WTC11 (cell line): Measurements from ENCODE around the gene MTF2. TPM values are rescaled to one million over a fixed set of nuclear protein-coding genes. Genes with fewer than 3 reads are reported as not detected.

ENCODE experiments used
- ATAC-seq: fragments of 200-7000 bp; cut with Tn5 transposase; 2 replicates; pipeline ENCODE4 v1.10.0; 2021; ENCODE audit warnings: mild to moderate bottlenecking, moderate library complexity
- CTCF ChIA-PET: fragments of 300-600 bp; sonication (Branson Sonifier 250); formaldehyde crosslinking; loops from one replicate; lab custom pipeline; 2021; ENCODE audit warnings: antibody characterized with exemption; lab: Charles Lee
- POLR2A ChIA-PET: fragments of 350-600 bp; sonication (Branson Sonifier 250); formaldehyde crosslinking; loops from one replicate; lab custom pipeline; 2021; ENCODE audit warnings: antibody characterized with exemption; lab: Charles Lee
- DNase-seq: peaks from one replicate; pipeline ENCODE4 v3.0.0; 2021; ENCODE audit warnings: low spot score
- H3K27ac Mint-ChIP-seq: 2 replicates; pipeline ENCODE4 v1.8.0; 2021; ENCODE audit warnings: mixed read lengths
- H3K27me3 Mint-ChIP-seq: 2 replicates; pipeline ENCODE4 v1.8.0; 2021; ENCODE audit warnings: low read depth, mild to moderate bottlenecking, moderate library complexity, mixed read lengths
- H3K36me3 Mint-ChIP-seq: 2 replicates; pipeline ENCODE4 v1.8.0; 2021; ENCODE audit warnings: mixed read lengths
- H3K4me1 Mint-ChIP-seq: 2 replicates; pipeline ENCODE4 v1.8.0; 2022; ENCODE audit warnings: mixed read lengths
- H3K4me3 Mint-ChIP-seq: 2 replicates; pipeline ENCODE4 v1.8.0; 2021; ENCODE audit warnings: mild to moderate bottlenecking, moderate library complexity, mixed read lengths
- H3K9me3 Mint-ChIP-seq: 2 replicates; pipeline ENCODE4 v1.8.0; 2021; ENCODE audit warnings: mixed read lengths
- AR ChIP-seq: fragments of 250-450 bp; sonication (Bioruptor Pico); IDR thresholded peaks from 2 replicates; pipeline ENCODE4 v1.9.0; 2021; ENCODE audit warnings: mild to moderate bottlenecking
- ATF2 ChIP-seq: sonication (generic); formaldehyde crosslinking; IDR thresholded peaks from 2 replicates; pipeline ENCODE4 v1.8.1; 2022; ENCODE audit warnings: low read depth, missing genetic modification reagents, borderline replicate concordance
- CBFB ChIP-seq: sonication (generic); formaldehyde crosslinking; IDR thresholded peaks from 2 replicates; pipeline ENCODE4 v1.8.1; 2022; ENCODE audit warnings: mild to moderate bottlenecking, low read depth, missing genetic modification reagents
- ELF4 ChIP-seq: sonication (generic); formaldehyde crosslinking; IDR thresholded peaks from 2 replicates; pipeline ENCODE4 v1.8.1; 2022; ENCODE audit warnings: low read depth, mild to moderate bottlenecking, moderate library complexity, missing genetic modification reagents
- EMX1 ChIP-seq: fragments of 250-450 bp; sonication (Bioruptor Pico); IDR thresholded peaks from 2 replicates; pipeline ENCODE4 v1.8.0; 2021; ENCODE audit warnings: mild to moderate bottlenecking
- FOXP1 ChIP-seq: sonication (generic); formaldehyde crosslinking; IDR thresholded peaks from 2 replicates; pipeline ENCODE4 v1.8.0; 2022; ENCODE audit warnings: missing genetic modification reagents, mild to moderate bottlenecking, moderate library complexity, borderline replicate concordance
- GRHL2 ChIP-seq: fragments of 250-450 bp; sonication (Bioruptor Pico); IDR thresholded peaks from 2 replicates; pipeline ENCODE4 v1.8.0; 2022; ENCODE audit warnings: mild to moderate bottlenecking, moderate library complexity; ENCODE audit not compliant: insufficient replicate concordance, severe bottlenecking
- GTF2I ChIP-seq: fragments of 250-450 bp; sonication (Bioruptor Pico); conservative IDR thresholded peaks from 2 replicates; pipeline ENCODE4 v1.4.0; 2021; ENCODE audit warnings: mild to moderate bottlenecking
- KAT7 ChIP-seq: sonication (generic); formaldehyde crosslinking; IDR thresholded peaks from 2 replicates; pipeline ENCODE4 v1.8.1; 2023; ENCODE audit warnings: missing genetic modification reagents, mild to moderate bottlenecking, borderline replicate concordance
- NR2C2 ChIP-seq: sonication (generic); formaldehyde crosslinking; IDR thresholded peaks from 2 replicates; pipeline ENCODE4 v1.8.0; 2022; ENCODE audit warnings: mild to moderate bottlenecking, missing genetic modification reagents
- NR3C1 ChIP-seq: sonication (generic); formaldehyde crosslinking; conservative IDR thresholded peaks from 2 replicates; pipeline ENCODE4 v1.8.1; 2023; ENCODE audit warnings: low read depth, mild to moderate bottlenecking, missing genetic modification reagents
- OVOL2 ChIP-seq: fragments of 250-450 bp; sonication (Bioruptor Pico); IDR thresholded peaks from 2 replicates; pipeline ENCODE4 v1.9.0; 2021; ENCODE audit warnings: mild to moderate bottlenecking, borderline replicate concordance
- PRDM15 ChIP-seq: sonication (generic); formaldehyde crosslinking; IDR thresholded peaks from 2 replicates; pipeline ENCODE4 v1.8.0; 2022; ENCODE audit warnings: missing genetic modification reagents
- TCF7 ChIP-seq: sonication (generic); formaldehyde crosslinking; IDR thresholded peaks from 2 replicates; pipeline ENCODE4 v1.8.0; 2022; ENCODE audit warnings: mild to moderate bottlenecking, low read depth, missing genetic modification reagents, moderate library complexity
- TEAD4 ChIP-seq: sonication (generic); formaldehyde crosslinking; IDR thresholded peaks from 2 replicates; pipeline ENCODE4 v1.8.0; 2022; ENCODE audit warnings: mild to moderate bottlenecking, missing genetic modification reagents
- ZMAT4 ChIP-seq: fragments of 250-450 bp; sonication (Bioruptor Pico); IDR thresholded peaks from 2 replicates; pipeline ENCODE4 v1.9.0; 2021; ENCODE audit warnings: mild to moderate bottlenecking
- ZNF263 ChIP-seq: sonication (generic); formaldehyde crosslinking; IDR thresholded peaks from 2 replicates; pipeline ENCODE4 v1.8.1; 2022; ENCODE audit warnings: low read depth, mild to moderate bottlenecking, moderate library complexity, missing genetic modification reagents
- ZNF317 ChIP-seq: sonication (generic); formaldehyde crosslinking; IDR thresholded peaks from 2 replicates; pipeline ENCODE4 v1.8.1; 2023; ENCODE audit warnings: low read depth, mild to moderate bottlenecking, moderate library complexity, missing genetic modification reagents, borderline replicate concordance
- ZNF423 ChIP-seq: fragments of 250-450 bp; sonication (Bioruptor Pico); IDR thresholded peaks from 2 replicates; pipeline ENCODE4 v2.1.2; 2022; ENCODE audit warnings: mild to moderate bottlenecking, moderate library complexity
- ZNF425 ChIP-seq: fragments of 250-450 bp; sonication (Bioruptor Pico); conservative IDR thresholded peaks from 2 replicates; pipeline ENCODE4 v1.9.0; 2021; ENCODE audit warnings: mild to moderate bottlenecking
- ZNF512 ChIP-seq: sonication (generic); formaldehyde crosslinking; IDR thresholded peaks from 2 replicates; pipeline ENCODE4 v1.8.1; 2022; ENCODE audit warnings: missing genetic modification reagents, borderline replicate concordance
- total RNA-seq: library from RNA; stranded (reverse); gene quantifications from 3 replicates; pipeline ENCODE4 v1.2.3, GENCODE V29; 2021

The MTF2 gene
- total RNA-seq, 1 experiment from 2014 or later, result 111 TPM

- ATAC-seq, result no peak
- H3K36me3 Mint-ChIP-seq, result no peaks in the 10 kb centered on the region
- no peaks in the 10 kb centered on the region for H3K9me3 Mint-ChIP-seq
- H3K4me3 Mint-ChIP-seq, result no peak overlapping the region
- H3K27ac Mint-ChIP-seq, result no peak overlapping the region; the same call in 1 of the 2 replicates
- DNase-seq, result no peak
- no peaks in the 10 kb centered on the region for H3K27me3 Mint-ChIP-seq
- ChIA-PET POLR2A (interaction anchor here (0.6 kb wide), 1 partner anchor 44 kb away, joined by 7 read pairs; no protein-coding TSS in a partner anchor), CTCF (no interaction called here)
- peaks cover 5% of the 10 kb centered on the region; the same call in 1 of the 2 replicates for H3K4me1 Mint-ChIP-seq
- TF ChIP-seq NR3C1 (CRISPR knock-in tag) (no peak), TCF7 (CRISPR knock-in tag) (no peak), ZNF423 (no peak), EMX1 (no peak), TEAD4 (no peak), PRDM15 (no peak), AR (CRISPR knock-in tag) (no peak), GTF2I (CRISPR knock-in tag) (no peak), OVOL2 (no peak), ATF2 (no peak), NR2C2 (CRISPR knock-in tag) (no peak), ZNF512 (no peak), ELF4 (CRISPR knock-in tag) (no peak)
Measured at GRCh38 chr1:93033029-93033428, 46.1 kb upstream of the MTF2 start.

GRCh38 chr1:93033785-93034184 is 45.3 kb upstream of the MTF2 start:
- peaks cover 5% of the 10 kb centered on the region; the same call in 1 of the 2 replicates for H3K4me1 Mint-ChIP-seq
- TF ChIP-seq GRHL2 (CRISPR knock-in tag), result no peak
- no peak for TF ChIP-seq ZNF425 (CRISPR knock-in tag)
- TF ChIP-seq CBFB (CRISPR knock-in tag), result no peak
- no peak for TF ChIP-seq ZMAT4
- TF ChIP-seq FOXP1 (CRISPR knock-in tag), result no peak
- TF ChIP-seq OVOL2, result no peak
- TF ChIP-seq ZNF263 (CRISPR knock-in tag), result no peak
- no peak for TF ChIP-seq ZNF317 (CRISPR knock-in tag)
- TF ChIP-seq KAT7 (CRISPR knock-in tag), result no peak
- TF ChIP-seq, all 79 proteins: peak for 0
- no peak overlapping the region for H3K27ac Mint-ChIP-seq
- ChIA-PET CTCF (no interaction called here), POLR2A (no interaction called here)
- ATAC-seq, result no peak
- no peak overlapping the region for H3K4me3 Mint-ChIP-seq
- DNase-seq, result no peak
- no peaks in the 10 kb centered on the region for H3K27me3 Mint-ChIP-seq
- H3K9me3 Mint-ChIP-seq, result no peaks in the 10 kb centered on the region
- no peaks in the 10 kb centered on the region for H3K36me3 Mint-ChIP-seq
